Measurements from ENCODE around the gene P3R3URF.

The P3R3URF gene

GRCh38 chr1:46171871-46172270, 4.4 kb downstream of the P3R3URF start:
- ChIA-PET CTCF (interaction anchor here (0.8 to 16.5 kb wide), 5 partner anchors 9 to 134 kb away, joined by 3 to 256 read pairs (median 5); no protein-coding TSS in a partner anchor), POLR2A (interaction anchor here (0.5 kb wide), 1 partner anchor 38 kb away, joined by 3 read pairs; no protein-coding TSS in a partner anchor)
- no peak for DNase-seq (ENCODE audit: extremely low spot score)
- TF ChIP-seq, protein P1, sequence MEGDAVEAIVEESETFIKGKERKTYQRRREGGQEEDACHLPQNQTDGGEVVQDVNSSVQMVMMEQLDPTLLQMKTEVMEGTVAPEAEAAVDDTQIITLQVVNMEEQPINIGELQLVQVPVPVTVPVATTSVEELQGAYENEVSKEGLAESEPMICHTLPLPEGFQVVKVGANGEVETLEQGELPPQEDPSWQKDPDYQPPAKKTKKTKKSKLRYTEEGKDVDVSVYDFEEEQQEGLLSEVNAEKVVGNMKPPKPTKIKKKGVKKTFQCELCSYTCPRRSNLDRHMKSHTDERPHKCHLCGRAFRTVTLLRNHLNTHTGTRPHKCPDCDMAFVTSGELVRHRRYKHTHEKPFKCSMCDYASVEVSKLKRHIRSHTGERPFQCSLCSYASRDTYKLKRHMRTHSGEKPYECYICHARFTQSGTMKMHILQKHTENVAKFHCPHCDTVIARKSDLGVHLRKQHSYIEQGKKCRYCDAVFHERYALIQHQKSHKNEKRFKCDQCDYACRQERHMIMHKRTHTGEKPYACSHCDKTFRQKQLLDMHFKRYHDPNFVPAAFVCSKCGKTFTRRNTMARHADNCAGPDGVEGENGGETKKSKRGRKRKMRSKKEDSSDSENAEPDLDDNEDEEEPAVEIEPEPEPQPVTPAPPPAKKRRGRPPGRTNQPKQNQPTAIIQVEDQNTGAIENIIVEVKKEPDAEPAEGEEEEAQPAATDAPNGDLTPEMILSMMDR (IDR thresholded peaks at IDR 0.05; ENCODE audit: control extremely low read depth, extremely low read depth, low read depth, missing control alignments) = no peak

DNA sequence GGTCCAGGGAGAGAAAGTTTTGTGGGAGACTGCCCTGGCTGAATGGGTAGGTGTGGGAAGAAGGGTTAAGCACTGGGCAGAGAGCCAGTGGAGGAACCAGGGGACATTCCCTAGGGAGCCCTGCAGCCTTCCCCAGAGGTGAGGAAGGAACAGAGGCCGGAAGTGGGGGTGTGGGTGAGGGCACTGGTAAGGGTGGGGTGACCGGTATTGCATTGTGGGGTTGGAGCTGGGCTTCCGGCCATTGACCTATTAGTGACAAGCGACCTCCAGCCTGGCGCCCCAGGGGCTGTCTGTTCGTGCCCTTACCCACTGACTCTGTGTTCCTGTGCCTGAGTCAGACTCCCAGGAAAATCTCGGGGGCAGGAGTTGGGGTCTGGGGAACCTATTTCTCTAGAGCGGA, 4.9 kb downstream of the P3R3URF start:
- CTCF ChIA-PET = interaction anchor here (1.7 to 16.5 kb wide), 2 partner anchors 12 to 134 kb away, joined by 5 to 256 read pairs; no protein-coding TSS in a partner anchor
- TF ChIP-seq, protein P1 (IDR thresholded peaks at IDR 0.05; ENCODE audit: control extremely low read depth, extremely low read depth, low read depth, missing control alignments) = no peak
- no peak for DNase-seq (ENCODE audit: extremely low spot score)
- POLR2A ChIA-PET = interaction anchor here (1.0 kb wide), 1 partner anchor 39 kb away, joined by 3 read pairs; the partner anchor contains the start of gene PIK3R3

- DNase-seq (ENCODE audit: extremely low spot score) = no peak
- TF ChIP-seq, protein P1 (IDR thresholded peaks at IDR 0.05; ENCODE audit: control extremely low read depth, extremely low read depth, low read depth, missing control alignments) = no peak
- ChIA-PET CTCF (interaction anchor here (1.1 to 5.9 kb wide), 5 partner anchors 10 to 132 kb away, joined by 3 to 37 read pairs (median 9); no protein-coding TSS in a partner anchor), POLR2A (interaction anchor here (1.0 kb wide), 1 partner anchor 38 kb away, joined by 3 read pairs; the partner anchor contains the start of gene PIK3R3)
Observed at GRCh38 chr1:46169811-46170454, 6.4 kb downstream of the P3R3URF start.

- TF ChIP-seq, protein P1 (IDR thresholded peaks at IDR 0.05; ENCODE audit: control extremely low read depth, extremely low read depth, low read depth, missing control alignments) = no peak
Observed at GRCh38 chr1:46168477-46168876, 7.8 kb downstream of the P3R3URF start.

DNA sequence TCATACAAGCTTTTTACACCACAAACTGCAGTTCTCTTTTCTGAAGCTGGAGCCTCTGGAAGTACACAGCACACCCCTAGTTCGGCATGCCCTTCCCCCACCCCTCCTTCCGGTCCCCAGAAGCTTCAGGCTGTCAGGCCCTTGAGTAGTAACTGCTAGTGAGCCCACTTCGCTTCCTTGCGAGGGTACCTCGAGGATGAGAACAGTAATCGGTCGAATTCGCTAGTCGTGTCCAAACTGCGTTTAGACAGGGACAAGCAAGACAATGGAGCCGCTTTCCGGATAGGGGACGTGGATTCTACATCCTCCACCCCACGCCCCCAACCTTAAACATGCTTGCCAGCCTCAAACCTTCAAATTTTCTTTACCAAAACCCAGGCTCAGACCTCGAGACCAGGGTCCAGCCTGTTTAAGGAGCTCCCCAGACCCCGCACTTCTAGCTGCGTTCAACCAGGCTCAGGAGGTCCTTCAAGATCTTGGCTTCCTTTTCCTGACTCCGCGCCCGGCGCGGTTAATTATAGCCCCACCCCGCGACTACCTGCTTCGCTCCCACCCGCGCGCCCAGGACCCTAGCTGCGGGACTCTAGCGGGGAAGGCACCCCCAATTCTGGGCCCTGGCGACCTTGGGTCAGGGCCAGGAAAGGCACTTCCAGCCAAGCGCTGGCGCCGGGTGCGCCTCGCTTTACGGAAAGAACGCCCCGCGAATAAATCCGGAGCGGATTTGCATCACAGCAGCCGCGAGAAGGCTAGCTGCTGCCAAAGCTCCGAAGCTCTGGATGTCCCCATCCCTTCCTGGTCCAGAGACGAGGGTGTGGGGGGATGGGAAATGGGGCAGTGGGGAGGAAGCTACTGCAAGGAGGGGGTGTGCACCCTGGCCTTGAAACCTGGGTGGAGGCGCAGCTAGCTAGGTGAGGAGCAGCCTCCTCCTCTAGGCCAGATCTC, 9.5 kb downstream of the P3R3URF start:
- TF ChIP-seq, protein P1 (IDR thresholded peaks at IDR 0.05; ENCODE audit: control extremely low read depth, extremely low read depth, low read depth, missing control alignments) = no peak
- ChIA-PET POLR2A (interaction anchor here (1.6 kb wide), 1 partner anchor 34 kb away, joined by 3 read pairs; the partner anchor contains the start of gene PIK3R3), CTCF (interaction anchor here (0.9 to 5.9 kb wide), 12 partner anchors 8 to 291 kb away, joined by 3 to 37 read pairs (median 4); no protein-coding TSS in a partner anchor)
- DNase-seq (ENCODE audit: extremely low spot score) = peak; percentile 50

More at GRCh38 chr1:46168477-46168876, 7.8 kb downstream of the P3R3URF start:
- ChIA-PET POLR2A (interaction anchor here (1.3 kb wide), 1 partner anchor 20 kb away, joined by 3 read pairs; no protein-coding TSS in a partner anchor), CTCF (interaction anchor here (0.7 to 5.9 kb wide), 6 partner anchors 8 to 131 kb away, joined by 3 to 37 read pairs (median 6); no protein-coding TSS in a partner anchor)
- DNase-seq (ENCODE audit: extremely low spot score) = no peak

DNA sequence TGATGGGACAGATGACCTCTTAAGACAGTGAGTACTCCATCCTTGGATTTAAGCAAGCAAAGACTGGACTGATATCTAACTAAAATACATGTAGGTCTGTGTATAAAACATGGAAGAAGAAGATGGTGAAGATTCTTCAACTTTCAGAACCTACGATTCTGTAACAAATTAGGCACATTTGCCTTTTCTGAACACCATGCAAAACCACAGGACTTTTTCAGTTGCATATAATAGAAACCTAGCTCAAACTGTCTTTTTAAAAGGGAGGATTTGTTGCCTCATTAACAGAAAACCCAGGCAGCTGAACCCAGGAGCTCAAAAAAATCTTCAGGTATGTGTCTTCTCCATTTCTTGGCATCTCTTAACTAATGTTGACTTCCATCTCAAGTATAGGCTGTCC, 16.1 kb downstream of the P3R3URF start:
- TF ChIP-seq, protein P1 (IDR thresholded peaks at IDR 0.05; ENCODE audit: control extremely low read depth, extremely low read depth, low read depth, missing control alignments) = no peak
- DNase-seq (ENCODE audit: extremely low spot score) = no peak
- ChIA-PET POLR2A (no interaction called here), CTCF (interaction anchor here (1.1 to 2.1 kb wide), 3 partner anchors 9 to 26 kb away, joined by 4 to 9 read pairs (median 6); no protein-coding TSS in a partner anchor)

All from GM10248 (cell line).